Hypothalamus (tissue), 51 donors: ENCODE measurements around the gene STMN1.
A peak's percentile ranks its signal among the peaks of the same experiment; 100 is the strongest.
"Not testable (repeated sequence)": the region's sequence is repeated elsewhere in the genome, so short reads cannot be mapped to it uniquely, and the experiment has no call there.

ENCODE experiments used
- DNase-seq, 51 donors: peaks; one replicate each; lab custom pipeline; 2025; lab: John Stamatoyannopoulos, UW

Gene STMN1

DNA sequence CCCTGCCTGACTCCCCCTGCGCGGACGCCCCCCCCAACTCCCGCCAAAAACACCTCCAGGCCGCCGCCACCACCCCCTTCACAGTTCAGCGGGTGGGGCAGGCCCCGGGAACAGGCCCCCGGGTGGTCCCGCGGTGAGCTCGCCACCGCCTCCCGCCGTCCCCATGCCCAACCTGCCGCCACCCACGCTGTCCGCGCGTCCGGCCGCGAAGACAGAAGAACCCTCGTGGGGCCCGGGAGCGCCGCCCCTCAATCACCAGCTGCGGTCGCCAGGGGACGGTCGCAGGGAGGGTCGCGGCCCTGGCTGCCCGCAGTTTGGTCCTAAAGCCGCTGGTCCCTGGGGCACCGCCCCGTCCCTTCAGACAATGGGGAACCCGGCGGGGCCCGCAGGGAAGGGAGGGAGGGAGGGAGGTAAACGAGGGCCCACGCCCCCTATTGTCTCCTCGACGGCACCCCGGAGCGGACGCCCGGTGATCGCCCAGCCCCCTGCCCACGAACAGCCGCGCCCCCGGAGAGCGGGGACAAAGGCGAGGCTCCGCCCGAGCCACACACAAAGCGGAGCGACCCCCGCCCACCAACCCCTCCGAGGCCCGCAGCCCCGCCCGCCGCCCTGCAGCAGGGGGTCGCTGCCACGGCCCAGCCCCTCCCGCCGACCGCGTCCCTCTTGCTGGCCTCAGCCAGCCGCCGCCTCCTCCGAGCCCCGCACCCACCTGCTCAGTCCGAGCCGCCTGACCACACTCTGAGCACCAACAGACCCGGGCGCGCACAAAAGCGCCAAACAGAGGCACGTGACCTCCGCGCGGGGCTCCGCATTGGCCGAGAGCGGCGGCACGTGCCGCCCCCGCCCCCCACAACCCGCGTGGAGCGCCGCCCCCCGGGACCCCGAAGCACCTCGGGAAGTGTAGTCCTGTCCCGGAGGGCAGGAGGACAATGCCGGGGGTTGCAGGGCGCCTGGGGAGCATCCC is at the start of gene STMN1:
STMN1 (minus strand) TSS at position 740 of the 964 bp plus-strand sequence. CDS start 1,743 bp downstream, outside the sequence.
- peak; percentile 52 to 97 (median 92) for DNase-seq

DNA sequence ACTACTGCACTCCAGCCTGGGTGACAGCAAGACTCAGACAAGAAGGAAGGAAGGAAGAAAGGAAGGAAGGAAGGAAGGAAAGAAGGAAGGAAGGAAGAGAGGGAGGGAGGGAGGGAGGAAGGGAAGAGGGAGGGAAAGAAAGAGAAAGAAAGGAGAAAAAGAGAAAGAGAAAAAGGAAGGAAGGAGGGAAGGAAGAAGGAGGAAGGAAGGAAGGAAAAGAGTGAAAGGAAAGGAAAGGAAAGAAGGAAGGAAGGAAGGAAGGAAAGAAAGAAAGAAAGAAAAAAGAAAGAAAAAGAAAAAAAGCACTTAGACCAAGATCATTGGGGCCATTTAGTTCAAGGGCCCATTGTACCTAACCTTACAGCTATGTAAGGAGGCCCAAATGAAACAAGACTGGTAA is 49.3 kb upstream of the STMN1 start:
- DNase-seq: no peak

DNA sequence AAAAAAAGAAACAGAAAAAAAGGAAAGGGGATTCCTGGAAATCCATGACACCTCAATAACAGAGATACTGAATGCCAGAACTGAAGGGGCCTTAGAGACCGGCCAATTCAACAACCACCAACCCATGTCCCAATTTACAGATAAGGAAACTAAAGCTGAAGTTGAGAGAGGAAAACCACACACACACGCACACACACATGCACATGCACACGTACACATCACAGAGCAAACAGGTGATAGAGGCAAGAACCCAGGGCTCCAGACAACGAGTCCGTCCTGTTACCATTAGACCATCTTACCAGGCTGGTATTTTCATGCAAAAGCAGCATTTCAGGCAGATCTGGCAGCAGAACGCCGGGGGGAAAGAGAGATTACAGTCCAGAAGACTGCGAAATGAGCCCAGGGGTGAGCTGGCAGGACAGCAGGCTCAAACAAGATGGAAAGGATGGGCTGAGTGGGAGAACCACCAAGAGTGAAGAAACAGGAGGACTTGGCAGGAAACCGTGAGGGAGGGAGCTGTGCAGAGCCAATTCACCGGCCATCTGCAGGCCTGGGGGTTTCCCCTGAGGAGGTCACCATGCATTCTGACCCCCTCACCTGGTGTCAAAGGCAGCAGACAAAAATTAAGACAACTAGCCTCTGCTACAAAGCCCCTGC is 48.2 kb upstream of the STMN1 start:
- DNase-seq: no peak

- DNase-seq: no peak
Observed at GRCh38 chr1:25952841-25953401, 46.7 kb upstream of the STMN1 start.

GRCh38 chr1:25948641-25949040 is 42.4 kb upstream of the STMN1 start:
- no peak for DNase-seq

DNA sequence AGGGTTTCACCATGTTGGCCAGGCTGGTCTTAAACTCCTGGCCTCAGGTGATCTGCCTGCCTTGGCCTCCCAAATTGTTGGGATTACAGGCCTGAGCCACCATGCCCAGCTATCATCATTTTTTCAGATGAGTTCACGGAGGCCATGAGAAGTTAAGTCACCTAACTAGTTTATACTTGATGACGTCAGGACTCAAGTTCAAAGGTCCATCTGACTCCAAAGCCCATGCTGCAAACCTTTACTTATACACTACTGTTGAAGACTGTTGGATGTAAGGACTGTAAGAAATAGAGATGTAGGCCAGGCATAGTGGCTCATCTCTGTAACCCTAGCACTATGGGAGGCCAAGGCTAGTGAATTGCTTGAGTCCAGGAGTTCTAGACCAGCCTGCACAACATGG is 40.8 kb upstream of the STMN1 start:
- no peak for DNase-seq

DNA sequence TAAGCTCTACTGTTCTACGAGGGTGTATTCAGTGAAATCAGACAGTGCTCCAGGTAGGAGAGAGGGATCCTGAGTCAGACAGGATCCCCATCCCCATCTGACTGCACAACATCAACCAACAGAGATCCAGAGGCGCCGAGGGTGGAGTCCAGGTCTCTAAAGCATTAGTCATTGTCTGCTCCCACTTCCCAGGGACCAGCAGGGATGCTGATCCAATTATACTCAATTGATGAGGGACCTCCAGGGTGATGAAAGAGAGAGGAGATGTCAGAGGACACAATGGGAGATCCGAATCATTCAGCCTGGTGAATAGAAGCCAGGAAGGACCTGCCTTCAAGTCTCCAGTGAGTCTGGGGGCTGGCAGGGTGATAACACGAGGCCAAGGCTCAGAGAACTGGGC is 39.5 kb upstream of the STMN1 start:
- DNase-seq: no peak

DNA sequence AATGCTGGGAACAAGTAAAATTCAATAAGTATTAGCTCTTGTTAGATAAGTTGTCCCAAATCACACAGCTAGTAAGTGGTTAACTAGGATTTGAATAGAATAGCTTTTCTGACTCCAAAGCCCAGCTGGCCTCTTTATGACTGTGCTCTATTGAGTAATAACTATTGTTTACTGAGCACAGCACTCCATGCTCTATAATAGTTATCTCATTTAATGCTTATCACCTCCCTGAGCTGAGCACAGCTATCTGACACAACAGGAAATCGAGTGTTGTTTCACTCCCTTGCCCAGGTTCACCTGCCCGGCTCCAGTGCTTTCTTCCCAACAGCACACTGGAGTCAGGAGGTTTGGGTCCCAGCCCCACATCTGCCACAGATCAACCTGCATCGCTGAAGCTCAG is 38.8 kb upstream of the STMN1 start:
- no peak for DNase-seq

DNA sequence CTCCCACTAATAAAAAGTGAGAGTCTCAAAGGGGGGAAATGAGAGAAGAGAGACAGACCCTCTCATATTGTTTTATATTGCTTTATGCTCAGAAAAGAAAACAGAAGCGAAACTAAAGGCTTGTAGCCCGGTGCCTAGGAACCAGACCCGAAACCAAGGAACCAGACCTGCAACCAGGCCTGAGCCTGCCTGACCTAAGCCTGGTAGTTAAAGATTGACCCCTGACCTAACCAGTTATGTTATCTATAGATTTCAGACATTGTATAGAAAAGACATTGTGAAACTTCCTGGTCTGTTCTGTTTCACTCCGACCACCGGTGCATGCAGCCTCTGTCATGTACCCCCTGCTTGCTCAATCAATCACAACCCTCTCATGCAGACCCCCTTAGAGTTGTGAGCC is 37.3 kb upstream of the STMN1 start:
- not testable (repeated sequence) for DNase-seq

DNA sequence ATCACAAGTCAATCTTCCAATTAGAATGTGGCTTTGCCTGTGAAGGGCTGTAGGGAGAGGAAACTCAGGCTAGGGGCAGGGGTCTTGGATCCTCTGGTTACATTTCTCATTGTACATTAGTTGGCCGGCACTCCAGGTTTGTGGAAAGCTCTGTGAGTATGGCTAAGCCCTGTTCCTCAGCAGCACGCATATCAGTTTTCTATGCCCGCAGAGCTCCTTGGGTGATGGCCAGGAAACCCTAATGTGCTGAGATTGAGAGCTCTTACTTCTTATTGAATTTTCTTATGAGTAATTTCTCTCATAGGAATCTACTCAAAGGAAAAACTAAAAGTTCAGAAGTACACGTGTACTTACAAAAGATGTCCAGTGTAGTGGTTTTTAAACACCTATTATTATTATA is 30.7 kb upstream of the STMN1 start:
- no peak for DNase-seq

- DNase-seq: peak in 3 of 51 donors; percentile 11 to 58 (median 49)
Observed at GRCh38 chr1:25933479-25934365, 27.5 kb upstream of the STMN1 start.

DNA sequence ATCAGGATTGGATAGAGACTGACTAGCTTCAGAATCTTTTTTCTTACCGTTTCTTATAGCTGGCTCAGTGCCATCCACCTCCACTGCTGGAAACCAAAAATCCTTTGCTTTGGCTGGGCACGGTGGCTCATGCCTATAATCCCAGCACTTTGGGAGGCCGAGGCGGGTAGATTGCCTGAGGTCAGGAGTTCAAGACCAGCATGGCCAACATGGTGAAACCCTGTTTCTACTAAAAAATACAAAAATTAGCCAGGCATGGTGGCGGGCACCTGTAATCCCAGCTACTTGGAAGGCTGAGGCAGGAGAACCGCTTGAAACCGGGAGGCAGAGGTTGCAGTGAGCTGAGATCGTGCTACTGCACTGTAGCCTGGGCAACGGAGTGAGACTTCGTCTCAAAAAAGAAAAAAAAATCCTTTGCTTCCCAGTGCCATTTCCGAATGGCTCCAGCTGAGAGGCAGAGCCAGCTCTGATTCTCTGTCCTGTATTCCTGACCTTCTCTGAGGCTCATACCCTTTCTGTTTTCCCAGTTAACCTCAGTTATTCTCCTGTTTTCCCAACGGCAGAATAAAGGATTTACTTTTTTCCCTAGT is 26.7 kb upstream of the STMN1 start:
- peak in 1 of 51 donors; percentile 25 for DNase-seq

DNA sequence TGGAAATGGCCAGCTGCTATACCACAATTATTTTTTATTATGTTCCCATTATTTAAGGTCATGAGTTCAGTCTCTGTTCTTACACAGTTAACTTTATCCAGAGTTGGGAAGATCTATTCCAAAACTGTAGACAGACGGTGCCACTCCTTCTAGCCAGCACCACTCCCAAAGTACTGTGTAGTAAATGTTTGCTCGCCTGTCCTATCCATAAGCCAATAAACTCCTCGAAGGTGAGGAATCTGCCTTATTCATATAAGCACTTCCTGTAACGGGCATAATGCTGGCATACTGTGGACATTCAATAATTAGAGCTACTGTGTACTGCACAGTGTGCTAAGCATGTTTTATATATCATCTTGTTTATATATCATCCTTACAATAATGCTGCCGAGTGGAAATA is 26.1 kb upstream of the STMN1 start:
- no peak for DNase-seq

GRCh38 chr1:25929016-25929415 is 22.8 kb upstream of the STMN1 start:
- no peak for DNase-seq

- peak in 18 of 51 donors; percentile 12 to 69 (median 36) for DNase-seq
Observed at GRCh38 chr1:25927521-25928265, 21.5 kb upstream of the STMN1 start.

DNA sequence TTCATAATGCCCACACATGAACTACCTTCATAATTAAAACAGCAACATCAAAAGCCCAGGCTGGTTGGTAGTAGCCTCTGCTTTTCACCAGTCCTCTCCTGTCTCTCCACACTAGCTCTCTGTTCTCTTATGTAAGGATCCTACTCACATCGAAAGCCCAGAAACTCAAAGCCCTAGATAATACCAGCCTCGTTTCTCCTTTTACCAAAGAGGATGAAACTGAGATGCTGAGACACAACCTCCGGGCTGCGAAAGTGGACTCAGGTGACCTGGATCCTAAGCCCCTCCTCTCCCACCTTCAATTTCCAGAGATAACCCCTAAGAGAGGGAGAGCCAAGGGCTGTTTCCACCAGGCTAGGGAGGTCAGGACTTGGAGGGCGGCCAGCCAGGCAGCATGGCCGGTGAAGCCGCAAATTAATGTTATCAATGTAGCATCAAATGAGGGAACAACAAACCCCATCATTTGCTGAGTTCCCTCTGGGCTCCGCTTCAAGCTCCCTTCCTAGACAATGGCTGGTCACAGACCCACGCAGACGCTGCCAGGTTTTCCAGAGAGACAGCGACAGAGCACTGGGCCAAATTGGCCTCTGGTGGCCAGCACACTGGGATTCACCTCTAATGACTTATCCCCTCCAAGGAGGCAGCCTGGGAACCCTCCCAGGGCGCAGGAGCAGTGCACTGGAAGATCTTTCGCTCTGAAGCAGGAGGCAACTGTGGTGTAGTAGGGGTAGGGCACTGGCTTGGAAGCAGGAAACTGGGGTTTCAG is 20.7 kb upstream of the STMN1 start:
- peak in 42 of 51 donors; percentile 11 to 73 (median 44) for DNase-seq

DNA sequence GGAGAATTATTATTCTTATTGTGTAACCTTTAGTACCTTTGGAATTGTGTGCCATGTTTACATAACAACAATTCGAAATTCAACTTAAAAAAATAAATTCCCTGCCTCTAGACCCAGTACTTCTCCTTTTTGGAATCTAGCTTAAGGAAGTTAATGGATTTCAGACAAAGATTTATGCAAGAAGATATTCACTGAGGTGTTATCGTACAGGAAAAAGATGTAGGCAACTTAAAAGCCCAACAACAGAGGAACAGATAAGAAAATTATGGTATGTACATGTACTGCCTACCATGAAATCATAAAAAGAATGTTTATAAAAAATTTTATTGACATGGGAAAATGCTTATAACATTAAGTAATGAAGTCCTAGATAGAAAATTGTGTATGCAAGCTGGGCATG is 18.2 kb upstream of the STMN1 start:
- DNase-seq: no peak

DNA sequence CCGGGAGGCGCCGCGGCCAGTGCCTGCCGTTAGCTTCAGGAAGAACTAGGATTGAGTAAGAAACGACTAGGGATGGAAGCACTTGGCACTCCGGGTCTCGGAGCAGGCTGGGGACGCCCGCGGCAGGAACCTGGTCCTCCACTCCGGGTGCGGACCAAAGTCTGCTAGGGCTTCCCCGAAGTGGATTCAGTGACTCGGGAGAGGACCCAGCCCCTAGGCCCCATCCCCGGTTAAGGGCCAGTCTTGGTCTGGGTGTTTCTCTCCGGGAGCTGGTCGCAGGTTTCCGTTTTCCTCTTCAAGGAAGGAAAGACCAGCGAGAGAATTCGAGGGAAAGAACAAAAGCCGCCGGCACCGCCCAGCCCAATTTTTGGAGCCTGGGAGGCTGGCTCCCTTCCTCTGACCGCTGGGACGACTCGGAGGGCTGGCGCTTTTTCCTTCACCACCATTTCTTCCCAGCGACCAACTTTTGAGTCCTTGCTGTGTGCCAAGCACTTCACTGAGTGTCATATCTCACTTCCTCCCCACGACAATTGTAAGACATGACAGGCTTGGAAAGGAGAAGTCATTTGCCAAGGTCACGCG is 16.8 kb upstream of the STMN1 start:
- peak in 14 of 51 donors; percentile 35 to 80 (median 62) for DNase-seq
